ENCODE results near the gene MS4A6E.
"Not testable (repeated sequence)": the region's sequence is repeated elsewhere in the genome, so short reads cannot be mapped to it uniquely, and the experiment has no call there.

DNA sequence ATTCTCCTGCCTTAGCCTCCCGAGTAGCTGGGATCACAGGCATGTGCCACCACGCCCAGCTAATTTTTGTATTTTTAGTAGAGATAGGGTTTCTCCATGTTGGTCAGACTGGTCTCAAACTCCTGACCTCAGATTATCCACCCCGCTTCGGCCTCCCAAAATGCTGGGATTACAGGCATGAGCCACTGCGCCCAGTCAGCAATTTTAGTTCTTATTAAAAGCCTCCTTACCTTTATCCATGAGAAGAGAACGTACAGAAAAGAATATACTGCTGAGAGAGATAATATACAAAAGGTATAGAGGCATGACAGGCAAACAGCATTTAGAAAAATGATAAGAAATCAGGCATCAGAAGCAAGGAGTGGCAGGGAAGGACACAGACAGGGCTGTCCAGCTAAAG lies 25.2 kb upstream of the MS4A6E start:
- TF ChIP-seq, protein P1, sequence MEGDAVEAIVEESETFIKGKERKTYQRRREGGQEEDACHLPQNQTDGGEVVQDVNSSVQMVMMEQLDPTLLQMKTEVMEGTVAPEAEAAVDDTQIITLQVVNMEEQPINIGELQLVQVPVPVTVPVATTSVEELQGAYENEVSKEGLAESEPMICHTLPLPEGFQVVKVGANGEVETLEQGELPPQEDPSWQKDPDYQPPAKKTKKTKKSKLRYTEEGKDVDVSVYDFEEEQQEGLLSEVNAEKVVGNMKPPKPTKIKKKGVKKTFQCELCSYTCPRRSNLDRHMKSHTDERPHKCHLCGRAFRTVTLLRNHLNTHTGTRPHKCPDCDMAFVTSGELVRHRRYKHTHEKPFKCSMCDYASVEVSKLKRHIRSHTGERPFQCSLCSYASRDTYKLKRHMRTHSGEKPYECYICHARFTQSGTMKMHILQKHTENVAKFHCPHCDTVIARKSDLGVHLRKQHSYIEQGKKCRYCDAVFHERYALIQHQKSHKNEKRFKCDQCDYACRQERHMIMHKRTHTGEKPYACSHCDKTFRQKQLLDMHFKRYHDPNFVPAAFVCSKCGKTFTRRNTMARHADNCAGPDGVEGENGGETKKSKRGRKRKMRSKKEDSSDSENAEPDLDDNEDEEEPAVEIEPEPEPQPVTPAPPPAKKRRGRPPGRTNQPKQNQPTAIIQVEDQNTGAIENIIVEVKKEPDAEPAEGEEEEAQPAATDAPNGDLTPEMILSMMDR (IDR thresholded peaks at IDR 0.05) = not testable (repeated sequence)
- TF ChIP-seq ZNF232 (CRISPR knock-in tag; IDR thresholded peaks at IDR 0.05); TEAD4 (CRISPR knock-in tag; IDR thresholded peaks at IDR 0.05); NR2C2 (CRISPR knock-in tag; IDR thresholded peaks at IDR 0.05); NFYB (CRISPR knock-in tag; conservative IDR thresholded peaks at IDR 0.05; ENCODE audit: low read depth); OVOL2 (CRISPR knock-in tag; IDR thresholded peaks at IDR 0.05; ENCODE audit: borderline replicate concordance); JUN (CRISPR knock-in tag; IDR thresholded peaks at IDR 0.05); RELA (CRISPR knock-in tag; IDR thresholded peaks at IDR 0.05; ENCODE audit: borderline replicate concordance): not testable (repeated sequence)
- TF ChIP-seq, protein P2, sequence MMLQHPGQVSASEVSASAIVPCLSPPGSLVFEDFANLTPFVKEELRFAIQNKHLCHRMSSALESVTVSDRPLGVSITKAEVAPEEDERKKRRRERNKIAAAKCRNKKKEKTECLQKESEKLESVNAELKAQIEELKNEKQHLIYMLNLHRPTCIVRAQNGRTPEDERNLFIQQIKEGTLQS (CRISPR knock-in tag; conservative IDR thresholded peaks at IDR 0.05) = not testable (repeated sequence)
- TF ChIP-seq, protein P3, sequence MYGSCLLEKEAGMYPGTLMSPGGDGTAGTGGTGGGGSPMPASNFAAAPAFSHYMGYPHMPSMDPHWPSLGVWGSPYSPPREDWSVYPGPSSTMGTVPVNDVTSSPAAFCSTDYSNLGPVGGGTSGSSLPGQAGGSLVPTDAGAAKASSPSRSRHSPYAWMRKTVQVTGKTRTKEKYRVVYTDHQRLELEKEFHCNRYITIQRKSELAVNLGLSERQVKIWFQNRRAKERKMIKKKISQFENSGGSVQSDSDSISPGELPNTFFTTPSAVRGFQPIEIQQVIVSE (CRISPR knock-in tag; IDR thresholded peaks at IDR 0.05; ENCODE audit: borderline replicate concordance) = not testable (repeated sequence)
- TF ChIP-seq, protein P4, sequence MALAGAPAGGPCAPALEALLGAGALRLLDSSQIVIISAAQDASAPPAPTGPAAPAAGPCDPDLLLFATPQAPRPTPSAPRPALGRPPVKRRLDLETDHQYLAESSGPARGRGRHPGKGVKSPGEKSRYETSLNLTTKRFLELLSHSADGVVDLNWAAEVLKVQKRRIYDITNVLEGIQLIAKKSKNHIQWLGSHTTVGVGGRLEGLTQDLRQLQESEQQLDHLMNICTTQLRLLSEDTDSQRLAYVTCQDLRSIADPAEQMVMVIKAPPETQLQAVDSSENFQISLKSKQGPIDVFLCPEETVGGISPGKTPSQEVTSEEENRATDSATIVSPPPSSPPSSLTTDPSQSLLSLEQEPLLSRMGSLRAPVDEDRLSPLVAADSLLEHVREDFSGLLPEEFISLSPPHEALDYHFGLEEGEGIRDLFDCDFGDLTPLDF (CRISPR knock-in tag; IDR thresholded peaks at IDR 0.05) = not testable (repeated sequence)
- TF ChIP-seq, protein P5, sequence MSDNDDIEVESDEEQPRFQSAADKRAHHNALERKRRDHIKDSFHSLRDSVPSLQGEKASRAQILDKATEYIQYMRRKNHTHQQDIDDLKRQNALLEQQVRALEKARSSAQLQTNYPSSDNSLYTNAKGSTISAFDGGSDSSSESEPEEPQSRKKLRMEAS (CRISPR knock-in tag; IDR thresholded peaks at IDR 0.05) = not testable (repeated sequence)
- TF ChIP-seq, protein P6, sequence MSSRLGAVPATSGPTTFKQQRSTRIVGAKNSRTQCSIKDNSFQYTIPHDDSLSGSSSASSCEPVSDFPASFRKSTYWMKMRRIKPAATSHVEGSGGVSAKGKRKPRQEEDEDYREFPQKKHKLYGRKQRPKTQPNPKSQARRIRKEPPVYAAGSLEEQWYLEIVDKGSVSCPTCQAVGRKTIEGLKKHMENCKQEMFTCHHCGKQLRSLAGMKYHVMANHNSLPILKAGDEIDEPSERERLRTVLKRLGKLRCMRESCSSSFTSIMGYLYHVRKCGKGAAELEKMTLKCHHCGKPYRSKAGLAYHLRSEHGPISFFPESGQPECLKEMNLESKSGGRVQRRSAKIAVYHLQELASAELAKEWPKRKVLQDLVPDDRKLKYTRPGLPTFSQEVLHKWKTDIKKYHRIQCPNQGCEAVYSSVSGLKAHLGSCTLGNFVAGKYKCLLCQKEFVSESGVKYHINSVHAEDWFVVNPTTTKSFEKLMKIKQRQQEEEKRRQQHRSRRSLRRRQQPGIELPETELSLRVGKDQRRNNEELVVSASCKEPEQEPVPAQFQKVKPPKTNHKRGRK (CRISPR knock-in tag; IDR thresholded peaks at IDR 0.05; ENCODE audit: borderline replicate concordance) = not testable (repeated sequence)
- TF ChIP-seq, protein P7, sequence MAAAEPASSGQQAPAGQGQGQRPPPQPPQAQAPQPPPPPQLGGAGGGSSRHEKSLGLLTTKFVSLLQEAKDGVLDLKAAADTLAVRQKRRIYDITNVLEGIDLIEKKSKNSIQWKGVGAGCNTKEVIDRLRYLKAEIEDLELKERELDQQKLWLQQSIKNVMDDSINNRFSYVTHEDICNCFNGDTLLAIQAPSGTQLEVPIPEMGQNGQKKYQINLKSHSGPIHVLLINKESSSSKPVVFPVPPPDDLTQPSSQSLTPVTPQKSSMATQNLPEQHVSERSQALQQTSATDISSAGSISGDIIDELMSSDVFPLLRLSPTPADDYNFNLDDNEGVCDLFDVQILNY (CRISPR knock-in tag; IDR thresholded peaks at IDR 0.05) = not testable (repeated sequence)
